Measurements from ENCODE around the gene GPD2.

GRCh38 chr2:156470975-156471583 is 34.9 kb downstream of the GPD2 start:
- TF ChIP-seq CTCF (IDR thresholded peaks at IDR 0.05) (no peak), POLR2A (IDR thresholded peaks at IDR 0.05) (no peak)
